Measurements from ENCODE around the gene ZNF292.

Gene ZNF292

GRCh38 chr6:87250019-87250418, 94.7 kb downstream of the ZNF292 start:
- H3K4me3 ChIP-seq (ENCODE audit: low read length): no peak overlapping the region
- no peak for TF ChIP-seq CTCF (conservative IDR thresholded peaks at IDR 0.05; ENCODE audit: low read length)
- DNase-seq (ENCODE audit: low read depth): no peak

- TF ChIP-seq CTCF (conservative IDR thresholded peaks at IDR 0.05; ENCODE audit: low read length): no peak
- DNase-seq (ENCODE audit: low read depth): no peak
- no peak overlapping the region for H3K4me3 ChIP-seq (ENCODE audit: low read length)
These were observed 95.9 kb downstream of the ZNF292 start for GRCh38 chr6:87251225-87251624.

GRCh38 chr6:87251725-87252124, 96.4 kb downstream of the ZNF292 start:
- DNase-seq (ENCODE audit: low read depth): no peak
- TF ChIP-seq CTCF (conservative IDR thresholded peaks at IDR 0.05; ENCODE audit: low read length): no peak
- H3K4me3 ChIP-seq (ENCODE audit: low read length): no peak overlapping the region

DNA sequence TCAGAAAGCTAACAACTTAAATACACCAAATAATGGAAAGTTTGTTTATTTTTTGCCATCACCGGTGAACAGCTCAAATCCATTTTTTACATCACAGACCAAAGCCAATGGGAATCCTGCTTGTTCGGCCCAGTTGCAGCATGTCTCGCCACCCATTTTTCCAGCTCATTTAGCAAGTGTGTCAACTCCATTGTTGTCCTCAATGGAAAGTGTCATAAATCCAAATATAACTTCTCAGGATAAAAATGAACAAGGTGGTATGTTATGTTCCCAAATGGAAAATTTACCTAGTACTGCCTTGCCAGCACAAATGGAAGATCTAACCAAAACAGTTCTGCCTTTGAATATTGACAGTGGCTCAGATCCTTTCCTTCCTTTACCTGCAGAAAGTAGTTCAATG, 101.7 kb downstream of the ZNF292 start:
- no peak for TF ChIP-seq CTCF (conservative IDR thresholded peaks at IDR 0.05; ENCODE audit: low read length)
- H3K4me3 ChIP-seq (ENCODE audit: low read length): no peak overlapping the region
- DNase-seq (ENCODE audit: low read depth): no peak

GRCh38 chr6:87257565-87257964, 102.2 kb downstream of the ZNF292 start:
- H3K4me3 ChIP-seq (ENCODE audit: low read length): no peak overlapping the region
- no peak for TF ChIP-seq CTCF (conservative IDR thresholded peaks at IDR 0.05; ENCODE audit: low read length)
- no peak for DNase-seq (ENCODE audit: low read depth)

GRCh38 chr6:87257975-87258374, 102.6 kb downstream of the ZNF292 start:
- H3K4me3 ChIP-seq (ENCODE audit: low read length): no peak overlapping the region
- TF ChIP-seq CTCF (conservative IDR thresholded peaks at IDR 0.05; ENCODE audit: low read length): no peak
- no peak for DNase-seq (ENCODE audit: low read depth)

- no peak overlapping the region for H3K4me3 ChIP-seq (ENCODE audit: low read length)
- no peak for DNase-seq (ENCODE audit: low read depth)
- no peak for TF ChIP-seq CTCF (conservative IDR thresholded peaks at IDR 0.05; ENCODE audit: low read length)
These were observed 104.4 kb downstream of the ZNF292 start for GRCh38 chr6:87259791-87260190.

Measured in AG10803 (cell line).